CD14-positive monocyte (primary cell): Measurements from ENCODE around the gene SPIB. TPM values are rescaled to one million over a fixed set of nuclear protein-coding genes. Genes with fewer than 3 reads are reported as not detected.
A peak's percentile ranks its signal among the peaks of the same experiment; 100 is the strongest.

ENCODE experiments used
- DNase-seq, 3 donors: peaks; one replicate each; pipeline ENCODE4 v3.0.0-alpha.2; 2011 to 2022
- H2AFZ ChIP-seq: 2 replicates; pipeline ENCODE4 v1.6.0; 2012; ENCODE audit warnings: mild to moderate bottlenecking, low read depth, low read length, inconsistent platforms; ENCODE audit not compliant: insufficient read depth, poor library complexity, severe bottlenecking
- H3K27ac ChIP-seq, 2 donors: 1 replicate in 1 of 2; 2 replicates in 1 of 2; pipeline ENCODE4 v1.5.1; 2012 to 2013; ENCODE audit warnings: low read length in 2 of 2, control low read depth in 1 of 2, inconsistent platforms in 1 of 2, low read depth in 1 of 2, mild to moderate bottlenecking in 1 of 2
- H3K27me3 ChIP-seq, 2 donors: one replicate each; pipeline versions ENCODE4 v1.6.0 to v1.6.1; 2011 to 2013; ENCODE audit warnings: low read length in 2 of 2; ENCODE audit not compliant: control insufficient read depth in 2 of 2, insufficient read depth in 2 of 2
- H3K36me3 ChIP-seq, 2 donors: replicated peaks in 1 of 2; 1 replicate in 1 of 2; 2 replicates in 1 of 2; pipeline versions ENCODE4 v1.5.1 to v1.6.1; 2012 to 2013; ENCODE audit warnings: low read length in 2 of 2, control low read depth in 1 of 2, inconsistent platforms in 1 of 2, mild to moderate bottlenecking in 1 of 2; ENCODE audit not compliant: insufficient read depth in 2 of 2, control insufficient read depth in 1 of 2
- H3K4me1 ChIP-seq, 2 donors: 1 replicate in 1 of 2; 2 replicates in 1 of 2; pipeline versions ENCODE4 v1.5.1 to v1.6.1; 2012 to 2013; ENCODE audit warnings: low read length in 2 of 2, control low read depth in 1 of 2, inconsistent platforms in 1 of 2, mild to moderate bottlenecking in 1 of 2, moderate library complexity in 1 of 2; ENCODE audit not compliant: insufficient read depth in 2 of 2, control insufficient read depth in 1 of 2
- H3K4me2 ChIP-seq: replicated peaks from 2 replicates; pipeline ENCODE3; 2012; ENCODE audit warnings: low read length, moderate library complexity, mild to moderate bottlenecking; ENCODE audit not compliant: poor library complexity, severe bottlenecking; ENCODE audit errors: extremely low read depth
- H3K4me3 ChIP-seq, 3 experiments: fragments of 200-600 bp in 1 of 3; sonication (generic) in 1 of 3; replicated peaks in 1 of 3; 1 replicate in 2 of 3; 2 replicates in 1 of 3; pipeline ENCODE4 v1.5.1; 2011 to 2013; ENCODE audit warnings: low read length in 3 of 3, mild to moderate bottlenecking in 3 of 3, control low read depth in 2 of 3, low read depth in 2 of 3, inconsistent platforms in 1 of 3, moderate library complexity in 1 of 3
- H3K79me2 ChIP-seq: 2 replicates; pipeline ENCODE4 v1.6.0; 2012; ENCODE audit warnings: mild to moderate bottlenecking, control low read depth, inconsistent platforms, low read length, moderate library complexity; ENCODE audit not compliant: insufficient read depth
- H3K9ac ChIP-seq: 2 replicates; pipeline ENCODE4 v1.6.0; 2017; ENCODE audit warnings: low read length, mild to moderate bottlenecking; ENCODE audit not compliant: insufficient read depth, poor library complexity, severe bottlenecking
- H3K9me3 ChIP-seq, 2 donors: replicated peaks in 1 of 2; 1 replicate in 1 of 2; 2 replicates in 1 of 2; pipeline versions ENCODE4 v1.5.1 to v1.6.1; 2012 to 2013; ENCODE audit warnings: low read length in 2 of 2, control low read depth in 1 of 2; ENCODE audit not compliant: control insufficient read depth in 1 of 2, insufficient read depth in 1 of 2
- H4K20me1 ChIP-seq: 2 replicates; pipeline ENCODE4 v1.6.0; 2012; ENCODE audit warnings: mild to moderate bottlenecking, low read length, control low read depth, moderate library complexity; ENCODE audit not compliant: insufficient read depth
- H3K27ac Mint-ChIP-seq, 7 donors: one replicate each; pipeline ENCODE4 v1.8.0; 2020; ENCODE audit warnings: mild to moderate bottlenecking in 7 of 7, mixed read lengths in 7 of 7, moderate library complexity in 6 of 7, inconsistent platforms in 2 of 7
- H3K27me3 Mint-ChIP-seq, 3 donors: one replicate each; pipeline ENCODE4 v1.8.0; 2021 to 2022; ENCODE audit warnings: low read depth in 3 of 3, mild to moderate bottlenecking in 3 of 3, mixed read lengths in 3 of 3, moderate library complexity in 3 of 3, inconsistent platforms in 1 of 3
- H3K36me3 Mint-ChIP-seq, 2 donors: one replicate each; pipeline ENCODE4 v1.8.0; 2020; ENCODE audit warnings: mixed read lengths in 2 of 2, inconsistent platforms in 1 of 2, mild to moderate bottlenecking in 1 of 2
- H3K4me1 Mint-ChIP-seq: one replicate; pipeline ENCODE4 v1.8.0; 2020; ENCODE audit warnings: mild to moderate bottlenecking, mixed read lengths
- H3K4me3 Mint-ChIP-seq, 2 donors: one replicate each; pipeline ENCODE4 v1.8.0; 2020; ENCODE audit warnings: mild to moderate bottlenecking in 2 of 2, mixed read lengths in 2 of 2, moderate library complexity in 1 of 2
- H3K9me3 Mint-ChIP-seq, 7 donors: one replicate each; pipeline ENCODE4 v1.8.0; 2020 to 2022; ENCODE audit warnings: mixed read lengths in 7 of 7, mild to moderate bottlenecking in 6 of 7, moderate library complexity in 6 of 7, inconsistent platforms in 2 of 7
- CTCF ChIP-seq: fragments of 200-600 bp; IDR thresholded peaks from one replicate; pipeline ENCODE4 v1.8.0; 2022; ENCODE audit warnings: antibody characterized with exemption, mild to moderate bottlenecking
- WGBS: methylation state at CpG from one replicate; pipeline ENCODE4 v1.1.5; 2013; ENCODE audit warnings: missing lambda C conversion rate; ENCODE audit not compliant: insufficient coverage; 5-methylcytosine and 5-hydroxymethylcytosine counted together
- intact Hi-C, 2 donors: fragments of 100-400 bp; cut with micrococcal nuclease; formaldehyde crosslinking; loops; one replicate each; pipeline versions ENCODE4 v1.15.0 to v1.15.1; 2023
- polyA plus RNA-seq, 3 donors: library from polyadenylated mRNA; depleted of rRNA in 1 of 3; unstranded in 2 of 3; stranded (reverse) in 1 of 3; fragments of 300-500 nt in 2 of 3; fragments of >200 nt in 1 of 3; fragmentation: Illumina TruSeq in 2 of 3; gene quantifications; 1 replicate in 2 of 3; 2 replicates in 1 of 3; pipeline ENCODE4 v1.2.3, GENCODE V29; 2012 to 2021

The SPIB gene
- polyA plus RNA-seq, 3 donors, result 0.16 to 2.3 (median 0.34) TPM

DNA sequence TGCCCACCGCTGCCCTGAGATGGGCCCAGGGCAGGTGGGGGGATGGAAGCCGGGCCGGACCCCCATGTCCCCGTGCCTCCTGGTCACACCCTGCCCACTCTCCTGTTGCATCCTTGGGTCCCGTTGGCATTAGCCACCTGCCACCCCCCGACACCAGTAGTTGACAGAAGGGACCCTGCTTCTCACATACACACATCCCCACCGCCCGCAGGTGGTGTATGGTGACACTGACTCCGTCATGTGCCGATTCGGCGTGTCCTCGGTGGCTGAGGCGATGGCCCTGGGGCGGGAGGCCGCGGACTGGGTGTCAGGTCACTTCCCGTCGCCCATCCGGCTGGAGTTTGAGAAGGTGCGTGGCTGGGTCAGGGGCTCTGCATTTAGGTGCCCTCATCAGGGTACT lies 5.2 kb upstream of the SPIB start:
- no peak for TF ChIP-seq CTCF
- Mint-ChIP-seq H3K27ac (no peak overlapping the region), H3K4me1 (peaks cover 19% of the 10 kb centered on the region), H3K27me3 (peaks cover 3 to 7% (median 3%) of the 10 kb centered on the region in 3 donors), H3K36me3 (peaks cover 19 to 31% of the 10 kb centered on the region in 2 donors), H3K4me3 (no peak overlapping the region), H3K9me3 (peaks cover 0 to 6% (median 0%) of the 10 kb centered on the region in 7 donors)
- H4K20me1 ChIP-seq, result no peaks in the 10 kb centered on the region
- no peak overlapping the region for H3K27ac ChIP-seq
- peak in 1 of 3 donors; percentile 3 for DNase-seq
- H3K4me1 ChIP-seq, result peaks cover 32 to 38% of the 10 kb centered on the region in 2 donors
- intact Hi-C loops, result loop anchor here in 1 of 2 donors (5.0 kb wide), 1 partner anchor 46 kb away; the partner anchor contains the start of gene NAPSA
- H3K4me2 ChIP-seq, result no peak overlapping the region
- H3K9ac ChIP-seq, result no peak overlapping the region
- peaks cover 0 to 4% of the 10 kb centered on the region in 2 donors for H3K9me3 ChIP-seq
- no peaks in the 10 kb centered on the region for H3K79me2 ChIP-seq
- no peak overlapping the region for H2AFZ ChIP-seq
- H3K27me3 ChIP-seq, result peaks cover 0 to 4% of the 10 kb centered on the region in 2 donors
- H3K4me3 ChIP-seq, result no peak overlapping the region
- 97% methylated on average over 19 of the region's 21 CpGs for WGBS
- peaks cover 15 to 24% of the 10 kb centered on the region in 2 donors for H3K36me3 ChIP-seq

DNA sequence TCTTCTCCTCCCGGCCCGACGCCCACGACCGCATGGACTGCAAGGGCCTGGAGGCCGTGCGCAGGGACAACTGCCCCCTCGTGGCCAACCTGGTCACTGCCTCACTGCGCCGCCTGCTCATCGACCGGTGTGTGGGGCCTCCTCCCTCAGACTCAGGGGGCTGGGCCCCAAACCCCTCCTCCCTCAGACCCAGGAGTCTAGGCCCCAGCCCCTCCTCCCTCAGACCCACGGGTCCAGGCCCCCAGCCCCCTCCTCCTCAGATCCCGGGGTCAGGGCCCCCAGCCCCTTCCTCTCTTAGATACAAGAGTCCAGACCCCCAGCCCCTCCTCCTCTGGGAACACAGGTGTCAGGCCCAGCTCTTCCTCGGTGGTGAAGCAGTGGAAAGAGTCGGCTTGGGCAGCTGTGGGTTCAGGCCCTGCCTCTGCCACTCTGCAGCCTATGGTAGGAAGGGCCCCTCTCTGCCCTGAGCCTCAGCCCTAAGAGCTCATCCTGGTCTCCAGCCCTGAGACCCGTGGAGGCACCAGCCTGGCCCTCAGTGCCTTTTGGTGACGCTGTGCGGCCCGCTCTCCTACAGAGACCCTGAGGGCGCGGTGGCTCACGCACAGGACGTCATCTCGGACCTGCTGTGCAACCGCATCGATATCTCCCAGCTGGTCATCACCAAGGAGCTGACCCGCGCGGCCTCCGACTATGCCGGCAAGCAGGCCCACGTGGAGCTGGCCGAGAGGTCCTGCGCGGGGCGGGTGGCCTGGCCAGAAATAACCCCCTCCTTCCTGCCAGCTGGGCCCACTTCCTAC lies 3.7 kb upstream of the SPIB start:
- TF ChIP-seq CTCF, result peak; percentile 95
- Histone ChIP-seq H3K27me3 (peaks cover 5 to 19% of the 10 kb centered on the region in 2 donors), H3K9ac (peak overlapping the region; percentile 24), H3K4me1 (peaks cover 41 to 51% of the 10 kb centered on the region in 2 donors), H3K4me2 (peak overlapping the region; percentile 73), H3K4me3 (peak overlapping the region in 2 of 3 experiments; percentile 11 to 53), H4K20me1 (no peaks in the 10 kb centered on the region), H3K36me3 (peaks cover 3 to 9% of the 10 kb centered on the region in 2 donors), H2AFZ (peak overlapping the region; percentile 60), H3K27ac (peak overlapping the region; percentile 65 to 73), H3K9me3 (peaks cover 0 to 4% of the 10 kb centered on the region in 2 donors), H3K79me2 (no peaks in the 10 kb centered on the region)
- peaks cover 15 to 19% of the 10 kb centered on the region in 2 donors for H3K36me3 Mint-ChIP-seq
- H3K4me1 Mint-ChIP-seq, result peaks cover 32% of the 10 kb centered on the region
- peaks cover 0 to 8% (median 0%) of the 10 kb centered on the region in 7 donors for H3K9me3 Mint-ChIP-seq
- WGBS, result 10% methylated on average over 32 of the region's 37 CpGs
- intact Hi-C loops, result loop anchor here (2.0 to 5.0 kb wide), 4 partner anchors 38 to 48 kb away; partner anchors contain the start of genes NAPSA (in 1 of the 2) and NR1H2 (in 1 of the 2)
- peak; percentile 72 to 76 (median 74) for DNase-seq
- peak overlapping the region; percentile 55 to 63 for H3K4me3 Mint-ChIP-seq
- H3K27me3 Mint-ChIP-seq, result peaks cover 16 to 22% (median 19%) of the 10 kb centered on the region in 3 donors
- H3K27ac Mint-ChIP-seq, result peak overlapping the region; percentile 69 to 93 (median 86)
